AG10803 (cell line): Measurements from ENCODE around the gene DCST2.

ENCODE experiments used
- DNase-seq: peaks from one replicate; pipeline ENCODE4 v3.0.0; 2010; ENCODE audit warnings: low read depth
- H3K4me3 ChIP-seq: 2 replicates; pipeline ENCODE4 v1.5.1; 2011; ENCODE audit warnings: mild to moderate bottlenecking, low read length, control low read depth
- TF ChIP-seq, protein P1 (sequence below): conservative IDR thresholded peaks from 2 replicates; pipeline ENCODE4 v1.5.1; 2011; ENCODE audit warnings: mild to moderate bottlenecking, low read length, control low read depth, inconsistent platforms

DCST2 gene

DNA sequence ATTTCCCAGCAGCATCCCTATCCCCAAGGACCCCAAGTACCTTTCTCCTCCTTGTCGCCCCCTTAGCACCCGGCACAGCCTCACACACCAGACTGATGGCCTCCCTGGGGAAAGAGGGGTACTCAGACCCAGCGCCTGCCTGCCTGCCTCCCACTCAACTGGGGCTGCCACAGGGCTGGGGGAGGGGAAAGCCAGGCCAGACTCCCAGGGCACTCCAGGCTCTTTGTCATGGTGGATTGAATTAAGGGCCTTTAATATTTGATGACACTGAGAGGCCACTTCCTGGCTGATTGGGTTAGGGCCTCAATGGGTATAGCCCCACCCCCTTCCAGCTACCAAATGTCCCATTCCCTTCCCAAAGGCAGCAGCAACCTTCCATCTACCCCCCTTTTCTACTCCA is 64.8 kb downstream of the DCST2 start:
- TF ChIP-seq, protein P1, sequence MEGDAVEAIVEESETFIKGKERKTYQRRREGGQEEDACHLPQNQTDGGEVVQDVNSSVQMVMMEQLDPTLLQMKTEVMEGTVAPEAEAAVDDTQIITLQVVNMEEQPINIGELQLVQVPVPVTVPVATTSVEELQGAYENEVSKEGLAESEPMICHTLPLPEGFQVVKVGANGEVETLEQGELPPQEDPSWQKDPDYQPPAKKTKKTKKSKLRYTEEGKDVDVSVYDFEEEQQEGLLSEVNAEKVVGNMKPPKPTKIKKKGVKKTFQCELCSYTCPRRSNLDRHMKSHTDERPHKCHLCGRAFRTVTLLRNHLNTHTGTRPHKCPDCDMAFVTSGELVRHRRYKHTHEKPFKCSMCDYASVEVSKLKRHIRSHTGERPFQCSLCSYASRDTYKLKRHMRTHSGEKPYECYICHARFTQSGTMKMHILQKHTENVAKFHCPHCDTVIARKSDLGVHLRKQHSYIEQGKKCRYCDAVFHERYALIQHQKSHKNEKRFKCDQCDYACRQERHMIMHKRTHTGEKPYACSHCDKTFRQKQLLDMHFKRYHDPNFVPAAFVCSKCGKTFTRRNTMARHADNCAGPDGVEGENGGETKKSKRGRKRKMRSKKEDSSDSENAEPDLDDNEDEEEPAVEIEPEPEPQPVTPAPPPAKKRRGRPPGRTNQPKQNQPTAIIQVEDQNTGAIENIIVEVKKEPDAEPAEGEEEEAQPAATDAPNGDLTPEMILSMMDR = no peak
- DNase-seq = no peak
- peak overlapping the region; percentile 81 for H3K4me3 ChIP-seq
